Astrocyte (in vitro differentiated cells and primary cell): ENCODE results near the gene RNF145.

Experiments
- CTCF ChIP-seq: IDR thresholded peaks from 2 replicates; pipeline ENCODE4 v1.5.1; 2011; ENCODE audit warnings: low read depth, mild to moderate bottlenecking, inconsistent platforms, low read length, moderate library complexity; ENCODE audit not compliant: insufficient read depth
- EZH2 ChIP-seq: IDR thresholded peaks from 2 replicates; pipeline ENCODE4 v1.6.1; 2012; ENCODE audit warnings: mild to moderate bottlenecking, low read length, inconsistent platforms; ENCODE audit not compliant: insufficient read depth

GRCh38 chr5:159244163-159244562 lies 34.8 kb upstream of the RNF145 start:
- TF ChIP-seq CTCF = no peak
- no peak for TF ChIP-seq EZH2
